Activated naive CD8-positive, alpha-beta T cell treated with anti-CD3 and anti-CD28 coated beads, Interleukin-2, amount 50 U/mL, for 16 hours (primary cell): ENCODE data around the gene TEX53.
A peak's percentile ranks its signal among the peaks of the same experiment; 100 is the strongest.

Source experiments
- DNase-seq: peaks from one replicate; pipeline ENCODE4 v3.0.0-alpha.2; 2020; ENCODE audit warnings: low read depth, low spot score

TEX53 gene

GRCh38 chr9:114657705-114658104 is at the start of gene TEX53:
Gene TEX53 (minus strand): TSS chr9:114657805. CDS start chr9:114657774, 31 bp downstream.
- no peak for DNase-seq

DNA sequence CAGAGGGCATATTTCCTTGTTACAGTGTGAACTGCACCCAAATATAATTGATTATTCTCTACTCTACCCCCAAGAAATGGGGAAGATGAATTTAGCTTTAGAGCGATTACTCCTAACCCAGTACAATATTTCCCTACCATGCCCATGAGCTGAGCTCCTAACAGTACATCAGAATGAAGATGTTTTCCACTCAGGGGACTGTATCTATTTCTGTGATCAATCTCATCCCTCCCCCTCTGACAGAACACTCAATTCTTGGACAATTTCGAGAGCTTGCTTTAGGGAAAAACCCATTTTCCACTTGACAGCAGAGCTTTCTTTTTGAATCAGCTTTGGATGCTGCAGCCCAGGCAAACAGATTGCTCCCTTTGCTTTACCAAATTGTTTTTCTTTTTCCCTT is 49.1 kb upstream of the TEX53 start:
- DNase-seq, result no peak

- no peak for DNase-seq
Observed at GRCh38 chr9:114701988-114702387, 44.4 kb upstream of the TEX53 start.

DNA sequence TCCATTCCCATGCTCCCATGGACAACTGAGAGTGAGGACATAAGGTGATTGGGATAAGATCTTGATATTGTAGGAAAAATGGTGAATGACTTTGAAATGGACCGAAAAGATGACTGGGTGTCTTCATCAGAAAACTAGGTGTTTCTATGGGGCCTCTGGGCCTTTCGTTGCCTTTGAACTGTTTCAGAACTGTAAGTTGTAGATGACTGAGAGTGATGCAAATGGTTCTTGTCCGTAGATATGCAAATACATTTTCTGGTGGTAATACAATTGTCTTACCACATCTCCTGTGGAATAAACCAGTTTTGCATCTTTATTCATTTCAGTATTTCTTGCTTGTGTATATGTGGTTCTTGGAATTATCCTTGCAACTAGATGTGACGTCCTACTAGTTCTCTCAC is 40.3 kb upstream of the TEX53 start:
- DNase-seq, result no peak

GRCh38 chr9:114696814-114697544 is 39.4 kb upstream of the TEX53 start:
- no peak for DNase-seq

GRCh38 chr9:114695948-114696347 is 38.3 kb upstream of the TEX53 start:
- no peak for DNase-seq

GRCh38 chr9:114694719-114695269 is 37.2 kb upstream of the TEX53 start:
- DNase-seq, result no peak

- DNase-seq, result no peak
Observed at GRCh38 chr9:114694146-114694545, 36.5 kb upstream of the TEX53 start.

DNA sequence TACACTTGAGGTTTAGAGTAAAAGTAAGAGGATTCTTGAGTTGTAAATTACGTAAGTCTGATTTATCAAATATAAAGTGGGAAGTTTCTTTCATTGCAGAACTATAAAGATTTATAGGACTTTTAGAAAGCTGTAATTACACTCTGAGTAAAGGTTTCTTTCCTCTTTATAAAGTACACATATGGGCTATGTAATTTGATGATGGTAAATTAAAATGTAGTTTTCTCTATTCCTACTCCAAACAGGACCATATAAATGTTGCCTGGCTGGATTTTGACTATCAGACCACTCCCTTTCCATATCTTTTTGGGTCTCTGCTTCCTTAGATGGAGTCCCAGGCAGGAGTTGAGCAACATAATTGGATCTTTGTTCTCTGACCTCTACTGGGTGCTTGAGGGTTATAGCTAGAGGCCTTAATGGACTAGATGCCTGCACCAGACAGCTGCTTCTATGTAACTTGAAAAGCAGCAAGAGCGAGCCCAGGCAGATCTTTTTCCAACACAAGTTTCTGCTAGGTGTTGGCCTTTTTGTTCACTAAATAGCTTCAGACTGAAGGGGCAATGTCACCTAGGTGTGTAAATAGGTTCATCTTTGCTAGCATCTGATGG is 35.7 kb upstream of the TEX53 start:
- DNase-seq, result no peak

GRCh38 chr9:114691956-114692295 is 34.3 kb upstream of the TEX53 start:
- DNase-seq, result no peak

- DNase-seq, result peak; percentile 41
Observed at GRCh38 chr9:114691046-114691955, 33.7 kb upstream of the TEX53 start.

- no peak for DNase-seq
Observed at GRCh38 chr9:114690308-114690707, 32.7 kb upstream of the TEX53 start.

- DNase-seq, result no peak
Observed at GRCh38 chr9:114689813-114690212, 32.2 kb upstream of the TEX53 start.

DNA sequence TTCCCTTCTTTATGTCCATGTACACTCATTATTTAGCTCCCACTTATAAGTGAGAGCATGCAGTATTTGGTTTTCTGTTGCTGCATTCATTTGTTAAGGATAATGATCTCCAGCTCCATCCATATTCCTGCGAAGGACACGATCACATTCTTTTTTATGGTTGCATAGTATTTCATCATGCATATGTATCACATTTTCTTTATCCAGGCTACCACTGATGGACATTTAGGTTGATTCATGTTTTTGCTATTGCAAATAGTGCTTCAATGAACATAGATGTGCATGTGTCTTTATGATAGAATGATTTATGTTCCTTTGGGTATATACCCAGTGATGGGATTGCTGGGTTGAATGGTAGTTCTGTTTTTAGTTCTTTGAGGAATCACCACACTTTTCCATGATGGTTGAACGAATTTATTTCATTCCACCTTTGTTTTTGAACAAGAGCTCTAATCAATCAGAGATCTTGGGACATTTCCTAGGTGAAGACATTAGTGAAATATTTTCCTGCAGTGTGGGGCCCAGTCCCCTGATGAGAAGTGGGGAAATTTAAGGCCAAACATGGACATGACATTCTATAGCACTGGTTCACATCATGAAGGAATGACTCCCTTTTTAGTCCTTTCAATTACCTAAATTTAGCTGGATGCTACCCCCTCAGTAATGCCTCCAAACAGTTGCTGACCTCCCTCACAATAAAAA is 31.5 kb upstream of the TEX53 start:
- no peak for DNase-seq

GRCh38 chr9:114688379-114688778 is 30.8 kb upstream of the TEX53 start:
- DNase-seq, result no peak

DNA sequence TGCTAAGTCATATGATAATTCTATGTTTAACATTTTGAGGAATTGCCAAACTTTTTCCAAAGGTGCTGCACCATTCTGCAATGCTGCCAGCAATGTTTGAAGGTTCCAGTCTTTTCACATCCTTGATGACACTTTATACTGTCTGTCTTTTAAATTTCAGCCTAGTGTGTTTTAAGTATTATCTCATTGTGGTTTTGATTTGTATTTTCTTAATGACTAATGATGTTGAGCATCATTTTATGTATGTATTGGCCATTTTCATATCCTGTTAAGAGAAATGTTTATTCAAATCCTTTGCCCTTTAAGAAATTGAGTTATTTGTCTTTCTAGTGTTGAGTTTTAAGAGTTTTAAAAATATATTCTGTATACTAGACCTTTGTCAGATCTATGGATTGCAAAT is 29.4 kb upstream of the TEX53 start:
- DNase-seq, result no peak

GRCh38 chr9:114685951-114686350 is 28.3 kb upstream of the TEX53 start:
- DNase-seq, result no peak

GRCh38 chr9:114684036-114684435 is 26.4 kb upstream of the TEX53 start:
- DNase-seq, result no peak

DNA sequence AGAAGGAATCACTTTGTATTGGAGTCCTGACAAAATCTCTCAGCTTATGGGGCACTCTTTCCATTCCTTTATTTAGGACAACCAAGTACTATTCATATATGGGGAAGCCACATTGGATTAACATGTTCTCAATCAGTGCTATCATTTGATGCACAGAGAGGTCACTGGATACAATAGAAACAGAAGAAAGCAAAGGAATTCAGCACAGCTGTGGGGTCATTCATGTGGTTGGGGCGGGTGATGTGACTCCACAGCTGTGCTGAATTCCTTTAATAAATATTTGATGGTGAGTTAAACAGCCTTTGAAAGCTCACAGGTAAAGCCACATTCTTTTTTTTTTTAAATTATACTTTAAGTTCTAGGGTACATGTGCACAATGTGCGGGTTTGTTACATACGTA is 25.2 kb upstream of the TEX53 start:
- no peak for DNase-seq

GRCh38 chr9:114681594-114682332 is 24.2 kb upstream of the TEX53 start, which contains the start of gene TEX48:
Gene TEX48 (minus strand): TSS chr9:114682192. CDS start chr9:114671723, 10,469 bp downstream.
- peak; percentile 62 for DNase-seq
